Sciatic nerve (tissue), 2 donors: ENCODE results near the gene SLC7A11. TPM values are rescaled to one million over a fixed set of nuclear protein-coding genes. Genes with fewer than 3 reads are reported as not detected.

Experiments
- ATAC-seq: fragments of 200-7000 bp; cut with Tn5 transposase; one replicate; pipeline ENCODE4 v1.9.1; 2020; ENCODE audit warnings: mild to moderate bottlenecking, moderate library complexity
- DNase-seq: peaks from one replicate; pipeline ENCODE4 v3.0.0-alpha.2; 2020; ENCODE audit warnings: low spot score
- intact Hi-C: fragments of 100-400 bp; cut with DNase I; formaldehyde crosslinking; loops from one replicate; pipeline ENCODE4 v1.14.2; 2022
- total RNA-seq: library from RNA; stranded (reverse); fragmentation: NEBNext Ultra II Directional; extraction: Animal tissue kit (Norgen Biotek cat#: 25700); gene quantifications from one replicate; pipeline ENCODE4 v1.2.1, GENCODE V29; 2021
- donor health status: DM: no; HTN: no; CAD: no.
- donor health status: DM: no; HTN: no; CAD: no.

The SLC7A11 gene
- total RNA-seq, 1 donor from 2014 or later = 0.89 TPM

DNA sequence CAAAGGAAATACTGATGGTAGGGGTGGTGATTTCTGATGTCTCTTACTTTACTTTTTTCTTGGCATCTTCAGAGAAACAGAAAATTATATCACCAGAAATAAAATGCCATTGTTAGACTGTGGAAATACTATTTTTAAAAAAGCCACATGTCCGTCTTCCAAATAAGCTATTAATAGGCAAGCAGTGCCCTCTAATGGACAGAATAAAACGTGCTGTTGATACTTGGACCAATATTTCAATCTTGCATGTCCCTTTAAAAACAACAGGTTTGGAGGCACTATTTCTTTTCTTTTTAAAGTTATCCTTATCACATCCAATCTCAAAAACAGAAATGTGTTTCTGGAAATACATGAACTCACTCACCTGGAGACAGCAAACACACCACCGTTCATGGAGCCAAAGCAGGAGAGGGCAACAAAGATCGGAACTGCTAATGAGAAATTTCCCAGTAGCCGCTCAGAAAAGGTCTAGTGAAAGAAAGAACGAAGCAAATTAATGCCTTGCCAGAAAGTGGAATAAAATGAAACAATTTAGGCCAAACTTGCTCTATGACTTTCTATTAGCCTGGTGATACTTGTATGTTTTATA lies 59.2 kb downstream of the SLC7A11 start:
- intact Hi-C loops = no loop called here
- DNase-seq (no peak), ATAC-seq (peak; percentile 55)

- ATAC-seq (peak; percentile 84), DNase-seq (no peak)
- intact Hi-C loops = no loop called here
These were observed 60.9 kb downstream of the SLC7A11 start for GRCh38 chr4:138181287-138181686.

- DNase-seq (no peak), ATAC-seq (no peak)
- intact Hi-C loops = no loop called here
These were observed 63.6 kb downstream of the SLC7A11 start for GRCh38 chr4:138178566-138178965.

- intact Hi-C loops = no loop called here
- ATAC-seq = no peak
- no peak for DNase-seq
These were observed 64.7 kb downstream of the SLC7A11 start for GRCh38 chr4:138177278-138177968.

DNA sequence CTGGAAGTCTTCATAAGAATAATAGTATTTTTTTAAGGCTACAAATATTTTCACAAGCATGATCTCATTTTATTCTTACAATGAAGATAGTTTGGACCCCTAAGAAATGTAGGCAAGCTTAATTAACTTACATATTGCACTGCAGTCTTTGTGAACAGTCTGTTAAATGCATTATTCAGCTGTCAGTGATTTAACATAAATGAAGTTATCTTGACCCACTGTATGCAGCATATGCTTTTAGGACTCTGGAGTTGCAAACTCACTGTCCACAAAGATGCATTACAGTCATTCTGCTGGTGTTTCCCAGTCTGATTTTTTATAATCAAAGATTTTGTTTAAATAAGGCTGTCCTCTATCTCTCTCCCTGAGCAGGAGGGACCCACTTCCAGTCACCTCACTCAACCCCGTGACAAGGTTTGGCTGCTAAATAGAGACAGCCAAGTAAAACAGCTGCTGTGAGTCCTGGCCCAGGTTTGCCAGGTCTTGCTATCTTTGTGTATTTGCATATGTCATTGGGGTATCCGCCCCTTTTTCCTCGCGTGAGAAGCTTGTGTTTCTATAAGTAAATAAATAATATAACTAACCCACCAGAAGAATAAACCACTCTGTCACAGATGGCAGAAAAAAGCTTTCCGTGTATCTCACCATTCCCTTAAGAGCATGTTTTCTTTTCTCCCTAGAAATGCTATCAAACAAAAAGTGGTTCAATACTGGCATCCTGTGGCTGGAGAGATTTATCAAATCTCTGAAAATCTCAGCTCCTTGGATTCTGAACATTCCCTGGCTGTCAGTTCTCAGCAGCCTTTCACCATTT lies 67.0 kb downstream of the SLC7A11 start:
- DNase-seq (no peak), ATAC-seq (no peak)
- intact Hi-C loops = no loop called here

- ATAC-seq (no peak), DNase-seq (no peak)
- intact Hi-C loops = no loop called here
These were observed 77.9 kb downstream of the SLC7A11 start for GRCh38 chr4:138164208-138164607.

GRCh38 chr4:138163171-138163570 lies 79.0 kb downstream of the SLC7A11 start:
- DNase-seq = no peak
- intact Hi-C loops = no loop called here
- no peak for ATAC-seq

DNA sequence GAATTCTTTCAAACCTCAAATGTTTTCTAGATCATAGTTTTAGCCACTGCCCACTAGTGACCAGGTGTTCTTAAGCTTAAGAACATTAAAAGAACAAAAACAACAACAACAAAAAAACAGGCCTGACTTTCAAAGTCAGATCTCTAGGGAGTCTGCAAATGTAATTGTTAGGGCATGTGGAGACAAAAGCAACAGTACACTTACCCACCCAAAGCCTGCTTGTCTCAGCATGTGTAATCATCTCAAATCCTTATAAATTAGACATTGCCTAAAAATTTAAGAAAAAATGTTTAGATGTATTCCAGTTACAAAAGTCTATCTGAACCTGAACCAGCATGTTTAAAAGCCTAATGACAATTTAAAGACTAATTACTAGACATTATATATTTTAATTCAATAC lies 79.9 kb downstream of the SLC7A11 start:
- DNase-seq (no peak), ATAC-seq (no peak)
- intact Hi-C loops = no loop called here

- ATAC-seq (no peak), DNase-seq (no peak)
- intact Hi-C loops = no loop called here
These were observed 80.8 kb downstream of the SLC7A11 start for GRCh38 chr4:138161351-138161750.

DNA sequence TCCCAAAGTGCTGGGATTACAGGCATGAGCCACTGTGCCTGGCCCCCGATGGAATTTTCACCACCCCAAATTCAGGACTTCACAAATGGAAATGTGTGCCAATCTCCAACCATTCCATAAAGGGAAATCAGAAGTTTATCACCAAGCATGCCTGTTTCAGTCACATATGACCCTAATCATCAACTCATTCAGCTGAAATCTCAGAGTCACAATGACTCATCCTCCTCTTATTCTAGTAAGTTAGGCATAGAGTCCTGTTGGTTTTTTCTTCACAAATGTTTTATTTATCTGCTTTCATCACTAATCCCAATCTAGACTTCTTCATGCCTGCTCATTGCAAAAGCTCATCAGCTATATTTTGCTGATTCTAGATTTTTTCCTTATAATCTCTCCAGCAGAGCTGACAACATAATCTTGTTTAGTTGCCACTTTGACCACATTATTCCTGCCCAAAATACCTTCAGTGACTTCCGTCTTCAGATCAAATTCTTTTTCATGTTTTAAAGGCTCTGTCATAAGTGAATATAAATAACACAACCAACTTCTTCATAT lies 83.3 kb downstream of the SLC7A11 start:
- DNase-seq = no peak
- no peak for ATAC-seq
- intact Hi-C loops = no loop called here

DNA sequence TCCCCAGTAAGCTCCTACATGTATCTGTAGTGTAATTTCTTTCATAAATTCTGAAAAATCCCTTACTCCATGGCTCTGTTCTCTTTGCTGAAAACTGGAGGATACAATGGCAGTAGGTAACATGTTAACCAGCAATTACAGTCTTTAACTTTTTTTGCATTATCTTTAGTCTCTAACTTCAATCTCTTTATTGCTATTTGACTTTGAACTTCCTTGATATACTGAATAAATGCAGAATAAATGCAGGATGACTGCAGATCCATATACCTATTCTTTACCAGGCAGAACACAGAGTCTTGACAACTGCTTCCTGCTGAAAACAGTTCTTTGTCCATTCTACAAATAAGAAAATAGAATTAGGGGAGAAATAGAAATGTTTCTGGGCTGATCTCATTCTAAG lies 101.3 kb downstream of the SLC7A11 start:
- no peak for DNase-seq
- no peak for ATAC-seq
- intact Hi-C loops = no loop called here

DNA sequence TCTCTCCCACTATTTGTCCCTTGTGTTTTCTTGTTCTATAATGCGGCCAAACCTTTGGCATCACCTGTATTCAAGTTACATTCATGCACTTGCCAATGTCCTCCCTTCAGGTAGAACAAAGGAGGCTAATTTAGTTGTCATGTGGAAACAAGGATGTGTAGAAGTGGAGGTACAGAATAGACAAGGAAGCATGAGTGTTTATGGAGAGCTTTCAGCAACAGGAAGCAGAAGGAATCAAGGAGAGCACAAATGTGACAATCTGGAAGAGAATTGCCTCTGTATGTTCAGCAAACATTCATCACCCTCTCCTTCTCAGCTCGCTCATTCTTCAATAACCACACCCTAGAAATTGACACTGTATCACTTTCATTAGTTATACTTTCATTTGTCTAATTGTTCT lies 103.4 kb downstream of the SLC7A11 start:
- intact Hi-C loops = no loop called here
- no peak for DNase-seq
- no peak for ATAC-seq

GRCh38 chr4:138135610-138136009 lies 106.5 kb downstream of the SLC7A11 start:
- ATAC-seq (no peak), DNase-seq (no peak)
- intact Hi-C loops = no loop called here

- ATAC-seq = no peak
- intact Hi-C loops = no loop called here
- DNase-seq = no peak
These were observed 123.9 kb downstream of the SLC7A11 start for GRCh38 chr4:138118270-138118669.

DNA sequence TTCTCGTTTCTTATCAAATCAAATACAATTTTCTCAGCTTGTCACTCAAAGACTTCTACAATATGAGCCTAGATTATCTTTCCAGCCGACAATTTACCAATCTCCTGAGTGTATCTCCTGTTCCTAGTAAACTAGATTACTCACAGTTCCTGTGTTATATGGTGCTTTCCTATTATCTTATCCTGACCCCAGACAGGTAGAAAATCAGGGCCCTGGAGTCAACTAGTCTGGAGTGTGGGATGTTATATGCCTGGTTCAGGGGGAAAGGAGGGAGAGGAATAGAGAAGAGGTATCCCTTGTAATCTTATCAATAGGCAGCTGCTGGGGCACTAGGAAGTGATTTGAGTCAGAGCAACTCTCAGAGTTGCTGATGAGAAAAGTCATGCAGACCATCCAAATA lies 127.1 kb downstream of the SLC7A11 start:
- DNase-seq = no peak
- intact Hi-C loops = no loop called here
- ATAC-seq = no peak

GRCh38 chr4:138114434-138114833 lies 127.7 kb downstream of the SLC7A11 start:
- DNase-seq = no peak
- ATAC-seq = no peak
- intact Hi-C loops = no loop called here
